ENCODE results near the gene TMPRSS11A. TPM values are rescaled to one million over a fixed set of nuclear protein-coding genes. Genes with fewer than 3 reads are reported as not detected.

Gene TMPRSS11A
- total and polyA plus RNA-seq, 11 donors: not detected

DNA sequence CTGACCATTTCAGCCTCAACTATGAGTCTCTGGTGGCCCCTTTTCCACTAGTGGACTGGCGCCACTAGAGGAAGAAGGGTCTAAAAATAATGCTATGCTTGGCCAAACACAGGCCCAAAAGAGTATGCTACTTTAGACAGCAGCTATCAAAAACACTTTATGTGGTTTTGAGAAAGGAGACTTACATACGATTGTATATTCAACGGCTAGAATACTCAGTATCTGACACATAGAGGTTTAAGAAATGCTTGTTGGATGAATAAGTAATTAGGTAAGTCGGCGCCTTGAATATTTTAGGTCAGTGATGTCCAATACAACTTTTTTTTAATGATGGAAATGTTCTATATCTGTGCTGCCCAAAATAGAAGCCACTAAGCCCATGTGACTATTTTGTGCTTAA, 25.7 kb upstream of the TMPRSS11A start:
- TF ChIP-seq POLR2A (IDR thresholded peaks at IDR 0.05): no peak
- TF ChIP-seq, protein P1, sequence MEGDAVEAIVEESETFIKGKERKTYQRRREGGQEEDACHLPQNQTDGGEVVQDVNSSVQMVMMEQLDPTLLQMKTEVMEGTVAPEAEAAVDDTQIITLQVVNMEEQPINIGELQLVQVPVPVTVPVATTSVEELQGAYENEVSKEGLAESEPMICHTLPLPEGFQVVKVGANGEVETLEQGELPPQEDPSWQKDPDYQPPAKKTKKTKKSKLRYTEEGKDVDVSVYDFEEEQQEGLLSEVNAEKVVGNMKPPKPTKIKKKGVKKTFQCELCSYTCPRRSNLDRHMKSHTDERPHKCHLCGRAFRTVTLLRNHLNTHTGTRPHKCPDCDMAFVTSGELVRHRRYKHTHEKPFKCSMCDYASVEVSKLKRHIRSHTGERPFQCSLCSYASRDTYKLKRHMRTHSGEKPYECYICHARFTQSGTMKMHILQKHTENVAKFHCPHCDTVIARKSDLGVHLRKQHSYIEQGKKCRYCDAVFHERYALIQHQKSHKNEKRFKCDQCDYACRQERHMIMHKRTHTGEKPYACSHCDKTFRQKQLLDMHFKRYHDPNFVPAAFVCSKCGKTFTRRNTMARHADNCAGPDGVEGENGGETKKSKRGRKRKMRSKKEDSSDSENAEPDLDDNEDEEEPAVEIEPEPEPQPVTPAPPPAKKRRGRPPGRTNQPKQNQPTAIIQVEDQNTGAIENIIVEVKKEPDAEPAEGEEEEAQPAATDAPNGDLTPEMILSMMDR (IDR thresholded peaks at IDR 0.05): no peak
- no peaks in the 10 kb centered on the region for H3K9me3 ChIP-seq
- H3K36me3 ChIP-seq: no peaks in the 10 kb centered on the region
- no peak overlapping the region for H3K4me3 ChIP-seq
- 75 to 88% (median 82%) methylated on average over 5 of the region's 5 CpGs for WGBS, 4 donors
- H3K4me1 ChIP-seq: no peaks in the 10 kb centered on the region
- no peak for ATAC-seq
- H3K27ac ChIP-seq: no peak overlapping the region
- H3K27me3 ChIP-seq: no peaks in the 10 kb centered on the region
- intact Hi-C loops (cut with DNase I): loop anchor here in 5 of 10 donors (5.0 to 10.0 kb wide), 3 partner anchors 176 to 188 kb away; no protein-coding TSS in a partner anchor
- no peak for DNase-seq

DNA sequence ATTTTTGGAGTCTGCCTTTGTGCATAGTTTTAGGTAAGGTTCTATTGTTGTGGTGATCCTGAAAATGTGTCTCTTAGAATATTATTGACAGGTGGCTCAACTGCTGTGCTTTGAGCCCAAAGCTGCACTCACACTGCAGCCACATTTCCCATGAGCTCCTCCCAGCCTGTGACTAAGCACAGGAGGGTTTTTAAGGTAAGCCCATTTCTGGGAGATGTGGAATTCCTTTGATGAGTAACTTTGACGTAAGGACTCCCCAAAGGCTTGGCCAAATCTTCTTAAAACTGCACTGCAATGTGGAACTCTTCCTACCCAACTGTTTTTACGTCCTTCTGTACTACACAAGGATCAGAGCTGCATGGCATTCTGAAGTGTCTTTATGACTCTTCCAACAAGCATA, 20.0 kb upstream of the TMPRSS11A start:
- ATAC-seq (no peak), DNase-seq (no peak)
- H3K4me1 ChIP-seq: no peaks in the 10 kb centered on the region
- H3K27me3 ChIP-seq: no peaks in the 10 kb centered on the region
- H3K36me3 ChIP-seq: no peaks in the 10 kb centered on the region
- WGBS, 4 donors: 45 to 56% (median 49%) methylated on average over 2 of the region's 2 CpGs
- no peak overlapping the region for H3K27ac ChIP-seq
- intact Hi-C loops (cut with DNase I): loop anchor here in 3 of 10 donors (10.0 kb wide), 2 partner anchors 181 to 191 kb away; no protein-coding TSS in a partner anchor
- no peak overlapping the region for H3K4me3 ChIP-seq
- TF ChIP-seq, protein P1 (IDR thresholded peaks at IDR 0.05): no peak
- TF ChIP-seq POLR2A (IDR thresholded peaks at IDR 0.05): no peak
- peaks cover 0 to 11% (median 0%) of the 10 kb centered on the region in 12 donors for H3K9me3 ChIP-seq

DNA sequence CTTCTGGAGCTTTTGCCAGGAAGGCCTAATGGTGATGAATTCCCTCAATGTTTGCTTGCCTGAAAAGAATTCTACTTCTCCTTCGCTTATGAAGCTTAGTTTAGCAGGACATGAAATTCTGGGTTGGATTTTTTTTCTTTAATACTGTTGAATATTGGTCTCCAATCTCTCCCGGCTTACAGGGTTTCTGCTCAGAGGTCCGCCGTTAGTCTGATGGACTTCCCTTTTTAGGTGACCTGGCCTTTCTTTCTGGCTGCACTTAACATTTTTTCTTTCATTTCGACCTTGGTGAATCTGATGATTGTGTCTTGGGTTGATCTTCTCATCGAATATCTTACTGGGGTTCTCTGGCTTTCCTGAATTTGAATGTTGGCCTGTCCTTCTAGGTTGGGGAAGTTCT, 17.2 kb upstream of the TMPRSS11A start:
- Histone ChIP-seq H3K36me3 (no peaks in the 10 kb centered on the region), H3K27me3 (no peaks in the 10 kb centered on the region), H3K4me1 (no peaks in the 10 kb centered on the region), H3K4me3 (no peak overlapping the region), H3K27ac (no peak overlapping the region), H3K9me3 (peaks cover 0 to 29% (median 3%) of the 10 kb centered on the region in 12 donors)
- intact Hi-C loops (cut with DNase I): loop anchor here in 3 of 10 donors (10.0 kb wide), 2 partner anchors 184 to 194 kb away; no protein-coding TSS in a partner anchor
- DNase-seq (no peak), ATAC-seq (no peak)
- 88 to 93% (median 89%) methylated on average over 6 of the region's 6 CpGs for WGBS, 4 donors
- no peak for TF ChIP-seq POLR2A (IDR thresholded peaks at IDR 0.05)
- TF ChIP-seq, protein P1 (IDR thresholded peaks at IDR 0.05): no peak

DNA sequence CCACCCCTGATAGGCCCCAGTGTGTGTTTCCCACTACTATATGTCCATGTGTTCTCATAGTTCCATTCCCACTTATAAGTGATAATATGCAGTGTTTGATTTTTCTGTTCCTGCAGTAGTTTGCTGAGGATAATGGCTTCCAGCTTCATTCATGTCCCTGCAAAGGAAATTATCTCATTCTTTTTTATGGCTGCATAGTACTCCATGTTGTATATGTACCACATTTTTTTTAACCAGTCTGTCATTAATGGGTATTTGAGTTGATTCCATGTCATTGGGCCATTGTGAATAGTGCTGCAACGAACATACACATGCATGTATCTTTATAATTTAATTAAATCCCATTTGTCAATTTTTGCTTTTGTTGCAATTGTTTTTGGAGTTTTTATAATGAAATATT, 10.3 kb upstream of the TMPRSS11A start:
- Histone ChIP-seq H3K4me1 (no peaks in the 10 kb centered on the region), H3K27me3 (no peaks in the 10 kb centered on the region), H3K36me3 (no peaks in the 10 kb centered on the region), H3K4me3 (no peak overlapping the region), H3K27ac (no peak overlapping the region), H3K9me3 (peaks cover 0 to 35% (median 12%) of the 10 kb centered on the region in 12 donors)
- no peak for TF ChIP-seq POLR2A (IDR thresholded peaks at IDR 0.05)
- TF ChIP-seq, protein P1 (IDR thresholded peaks at IDR 0.05): no peak
- WGBS, 4 donors: 66 to 80% (median 74%) methylated on average over 1 of the region's 1 CpG
- ATAC-seq (no peak), DNase-seq (no peak)
- intact Hi-C loops (cut with DNase I): no loop called here

Data from heart left ventricle (tissue), 16 donors.